ENCODE results near the gene MAST2. TPM values are rescaled to one million over a fixed set of nuclear protein-coding genes. Genes with fewer than 3 reads are reported as not detected.

MAST2 gene
- total RNA-seq, 1 experiment from 2014 or later: 36.2 TPM

- intact Hi-C loops (cut with micrococcal nuclease; ENCODE audit: unreplicated experiment): no loop called here
- DNase-seq: no peak
- Mint-ChIP-seq H3K27ac (ENCODE audit: unreplicated experiment) (no peak overlapping the region), H3K36me3 (ENCODE audit: insufficient read depth, unreplicated experiment) (no peaks in the 10 kb centered on the region), H3K9me3 (ENCODE audit: low read depth, unreplicated experiment) (no peaks in the 10 kb centered on the region), H3K27me3 (ENCODE audit: unreplicated experiment) (no peaks in the 10 kb centered on the region), H3K4me3 (ENCODE audit: low read depth, unreplicated experiment) (no peak overlapping the region), H3K4me1 (ENCODE audit: low read depth, unreplicated experiment) (no peaks in the 10 kb centered on the region)
- no TSS peak for BruUV-seq (replicated peaks)
- no peak for TF ChIP-seq CTCF (IDR thresholded peaks at IDR 0.05; ENCODE audit: unreplicated experiment)
- CTCF ChIA-PET: no interaction called here
Measured at GRCh38 chr1:45987204-45987603, 183.8 kb downstream of the MAST2 start.

GRCh38 chr1:45989249-45989648 is 185.8 kb downstream of the MAST2 start:
- no peak for TF ChIP-seq CTCF (IDR thresholded peaks at IDR 0.05; ENCODE audit: unreplicated experiment)
- BruUV-seq (replicated peaks): no TSS peak
- Mint-ChIP-seq H3K36me3 (ENCODE audit: insufficient read depth, unreplicated experiment) (no peaks in the 10 kb centered on the region), H3K4me1 (ENCODE audit: low read depth, unreplicated experiment) (no peaks in the 10 kb centered on the region), H3K27ac (ENCODE audit: unreplicated experiment) (no peak overlapping the region), H3K27me3 (ENCODE audit: unreplicated experiment) (no peaks in the 10 kb centered on the region), H3K9me3 (ENCODE audit: low read depth, unreplicated experiment) (peaks cover 3% of the 10 kb centered on the region), H3K4me3 (ENCODE audit: low read depth, unreplicated experiment) (no peak overlapping the region)
- DNase-seq: no peak
- intact Hi-C loops (cut with micrococcal nuclease; ENCODE audit: unreplicated experiment): no loop called here
- CTCF ChIA-PET: no interaction called here

- DNase-seq: no peak
- H3K36me3 Mint-ChIP-seq (ENCODE audit: insufficient read depth, unreplicated experiment): no peaks in the 10 kb centered on the region
- H3K27me3 Mint-ChIP-seq (ENCODE audit: unreplicated experiment): no peaks in the 10 kb centered on the region
- no peaks in the 10 kb centered on the region for H3K4me1 Mint-ChIP-seq (ENCODE audit: low read depth, unreplicated experiment)
- BruUV-seq (replicated peaks): no TSS peak
- intact Hi-C loops (cut with micrococcal nuclease; ENCODE audit: unreplicated experiment): no loop called here
- TF ChIP-seq CTCF (IDR thresholded peaks at IDR 0.05; ENCODE audit: unreplicated experiment): no peak
- H3K4me3 Mint-ChIP-seq (ENCODE audit: low read depth, unreplicated experiment): no peak overlapping the region
- peaks cover 3% of the 10 kb centered on the region for H3K9me3 Mint-ChIP-seq (ENCODE audit: low read depth, unreplicated experiment)
- CTCF ChIA-PET: no interaction called here
- H3K27ac Mint-ChIP-seq (ENCODE audit: unreplicated experiment): no peak overlapping the region
Measured at GRCh38 chr1:45994423-45994822, 191.0 kb downstream of the MAST2 start.

DNA sequence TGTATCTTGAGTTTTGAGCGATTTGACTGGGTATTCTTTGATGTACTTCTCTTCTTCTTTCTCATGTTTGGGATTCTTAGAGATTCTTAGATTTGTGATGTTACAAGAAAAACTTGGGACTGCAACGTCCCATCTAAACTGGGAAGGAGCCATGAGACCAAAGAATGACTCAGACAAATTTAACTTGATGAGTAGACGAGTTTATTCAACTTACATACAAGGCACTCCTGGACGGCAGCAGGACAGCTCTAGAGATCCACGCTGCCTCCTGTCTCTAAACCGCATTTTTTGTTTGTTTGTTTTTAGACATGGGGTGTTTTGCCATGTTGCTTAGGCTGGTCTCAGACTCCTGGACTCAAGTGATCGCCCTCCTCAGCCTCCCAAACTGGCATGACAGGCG is 191.9 kb downstream of the MAST2 start:
- Mint-ChIP-seq H3K9me3 (ENCODE audit: low read depth, unreplicated experiment) (peaks cover 3% of the 10 kb centered on the region), H3K4me1 (ENCODE audit: low read depth, unreplicated experiment) (no peaks in the 10 kb centered on the region)
- no TSS peak for BruUV-seq (replicated peaks)

More for the DNA sequence above, 191.9 kb downstream of the MAST2 start:
- Mint-ChIP-seq H3K36me3 (ENCODE audit: insufficient read depth, unreplicated experiment) (no peaks in the 10 kb centered on the region), H3K27ac (ENCODE audit: unreplicated experiment) (no peak overlapping the region), H3K27me3 (ENCODE audit: unreplicated experiment) (no peaks in the 10 kb centered on the region), H3K4me3 (ENCODE audit: low read depth, unreplicated experiment) (no peak overlapping the region)
- TF ChIP-seq CTCF (IDR thresholded peaks at IDR 0.05; ENCODE audit: unreplicated experiment): no peak
- CTCF ChIA-PET: no interaction called here
- no peak for DNase-seq
- intact Hi-C loops (cut with micrococcal nuclease; ENCODE audit: unreplicated experiment): no loop called here

Data from Calu3 (cell line).